KMS-11 (cell line): ENCODE measurements around the gene SSTR5.

Experiments used
- H2AFZ ChIP-seq: fragments of 200-600 bp; sonication (generic); 2 replicates; pipeline ENCODE4 v1.6.1; 2016; ENCODE audit warnings: antibody characterized with exemption, mixed run types, low read depth
- H3K27ac ChIP-seq: fragments of 200-600 bp; sonication (generic); 2 replicates; pipeline ENCODE4 v1.6.1; 2016; ENCODE audit warnings: mild to moderate bottlenecking, mixed run types
- H3K27me3 ChIP-seq: fragments of 200-600 bp; sonication (generic); 2 replicates; pipeline ENCODE4 v1.6.1; 2017; ENCODE audit warnings: mild to moderate bottlenecking, low read depth, mixed run types, moderate library complexity; ENCODE audit not compliant: insufficient read depth
- H3K36me3 ChIP-seq: fragments of 200-600 bp; sonication (generic); 2 replicates; pipeline ENCODE4 v1.6.1; 2017; ENCODE audit warnings: mild to moderate bottlenecking, mixed run types; ENCODE audit not compliant: insufficient read depth
- H3K4me1 ChIP-seq: fragments of 200-600 bp; sonication (generic); 2 replicates; pipeline ENCODE4 v1.6.1; 2016; ENCODE audit warnings: mild to moderate bottlenecking, low read depth, mixed run types; ENCODE audit not compliant: poor library complexity, severe bottlenecking
- H3K4me2 ChIP-seq: fragments of 200-600 bp; sonication (generic); 2 replicates; pipeline ENCODE4 v1.7.0; 2016; ENCODE audit warnings: mild to moderate bottlenecking, mixed run types
- H3K4me3 ChIP-seq: fragments of 200-600 bp; sonication (generic); IDR thresholded peaks from 2 replicates; pipeline ENCODE4 v1.6.1; 2017; ENCODE audit warnings: low read depth, low read length, mixed read lengths; ENCODE audit not compliant: insufficient read depth
- H3K79me2 ChIP-seq: fragments of 200-600 bp; sonication (generic); 2 replicates; pipeline ENCODE4 v1.6.1; 2016; ENCODE audit warnings: low read depth, mixed run types; ENCODE audit not compliant: insufficient read depth
- H3K9ac ChIP-seq: fragments of 200-600 bp; sonication (generic); 2 replicates; pipeline ENCODE4 v1.6.1; 2016; ENCODE audit warnings: mild to moderate bottlenecking, mixed run types
- H4K20me1 ChIP-seq: fragments of 200-600 bp; sonication (generic); 2 replicates; pipeline ENCODE4 v1.6.1; 2016; ENCODE audit warnings: mild to moderate bottlenecking, mixed run types; ENCODE audit not compliant: insufficient read depth
- CTCF ChIP-seq: fragments of 200-600 bp; sonication (generic); conservative IDR thresholded peaks from 2 replicates; pipeline ENCODE4 v1.6.1; 2017; ENCODE audit warnings: low read depth, mild to moderate bottlenecking, antibody characterized with exemption, low read length, moderate library complexity, mixed read lengths

The SSTR5 gene

DNA sequence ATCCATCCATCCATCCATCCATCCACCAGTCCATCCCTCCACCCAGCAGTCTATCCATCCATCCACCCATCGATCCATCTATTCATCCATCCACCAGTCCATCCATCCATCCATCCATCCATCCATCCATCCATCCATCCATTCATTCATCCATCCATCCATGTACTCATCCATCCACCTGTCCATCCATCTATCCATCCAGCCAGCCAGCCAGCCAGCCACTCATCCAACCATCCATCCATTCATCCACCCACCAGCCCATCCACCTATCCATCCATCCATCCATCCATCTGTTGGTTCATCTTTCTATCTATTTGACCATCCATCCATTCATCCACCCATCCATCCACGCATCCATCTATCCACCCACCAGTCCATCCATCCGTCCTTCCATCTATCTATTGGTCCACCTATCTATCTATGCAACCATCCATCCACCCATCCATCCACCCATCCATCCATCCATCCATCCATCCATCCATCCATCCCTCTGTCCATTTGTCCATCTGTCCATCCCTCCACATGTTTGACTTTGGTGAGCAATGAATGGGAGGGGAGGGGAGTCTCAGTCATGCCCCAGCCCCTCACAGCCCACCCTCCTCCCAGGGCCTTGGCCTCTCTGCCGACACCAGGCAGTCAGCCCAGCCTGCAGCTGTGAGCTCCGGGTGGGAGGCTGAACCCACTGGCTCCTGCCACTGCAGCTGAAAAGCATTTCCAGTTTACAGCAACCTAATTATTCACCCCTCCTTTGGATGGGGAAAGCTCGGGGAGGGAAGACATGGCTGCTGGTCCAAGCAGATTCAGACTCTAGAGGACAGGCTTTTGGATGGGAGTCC, 38.1 kb upstream of the SSTR5 start:
- Histone ChIP-seq H3K36me3 (no peaks in the 10 kb centered on the region), H3K27ac (no peak overlapping the region), H2AFZ (no peak overlapping the region), H4K20me1 (no peaks in the 10 kb centered on the region), H3K9ac (no peak overlapping the region), H3K4me3 (no peak overlapping the region), H3K79me2 (no peaks in the 10 kb centered on the region), H3K4me1 (no peaks in the 10 kb centered on the region), H3K27me3 (peaks cover 76% of the 10 kb centered on the region), H3K4me2 (no peak overlapping the region)
- TF ChIP-seq CTCF, result no peak

GRCh38 chr16:1035066-1035415, 37.5 kb upstream of the SSTR5 start:
- Histone ChIP-seq H4K20me1 (no peaks in the 10 kb centered on the region), H3K36me3 (no peaks in the 10 kb centered on the region), H3K4me1 (no peaks in the 10 kb centered on the region), H2AFZ (no peak overlapping the region), H3K9ac (no peak overlapping the region), H3K27ac (no peak overlapping the region), H3K27me3 (peaks cover 76% of the 10 kb centered on the region), H3K79me2 (no peaks in the 10 kb centered on the region), H3K4me2 (no peak overlapping the region), H3K4me3 (no peak overlapping the region)
- TF ChIP-seq CTCF, result no peak

GRCh38 chr16:1036166-1036565, 36.4 kb upstream of the SSTR5 start:
- Histone ChIP-seq H3K27ac (no peak overlapping the region), H3K36me3 (no peaks in the 10 kb centered on the region), H3K79me2 (no peaks in the 10 kb centered on the region), H3K4me1 (no peaks in the 10 kb centered on the region), H3K27me3 (peaks cover 72% of the 10 kb centered on the region), H3K9ac (no peak overlapping the region), H3K4me2 (no peak overlapping the region), H3K4me3 (no peak overlapping the region), H4K20me1 (no peaks in the 10 kb centered on the region), H2AFZ (no peak overlapping the region)
- TF ChIP-seq CTCF, result no peak

GRCh38 chr16:1036726-1037393, 35.7 kb upstream of the SSTR5 start:
- H3K79me2 ChIP-seq, result no peaks in the 10 kb centered on the region
- H3K27ac ChIP-seq, result no peak overlapping the region

More at GRCh38 chr16:1036726-1037393, 35.7 kb upstream of the SSTR5 start:
- H2AFZ ChIP-seq, result no peak overlapping the region
- peaks cover 72% of the 10 kb centered on the region for H3K27me3 ChIP-seq
- H3K4me2 ChIP-seq, result no peak overlapping the region
- H4K20me1 ChIP-seq, result no peaks in the 10 kb centered on the region
- no peak overlapping the region for H3K9ac ChIP-seq
- H3K36me3 ChIP-seq, result no peaks in the 10 kb centered on the region
- H3K4me3 ChIP-seq, result no peak overlapping the region
- no peaks in the 10 kb centered on the region for H3K4me1 ChIP-seq
- no peak for TF ChIP-seq CTCF
